Lung (tissue), 12 donors: ENCODE measurements around the gene PDLIM4. TPM values are rescaled to one million over a fixed set of nuclear protein-coding genes. Genes with fewer than 3 reads are reported as not detected.

Source experiments
- ATAC-seq: fragments of 200-7000 bp; cut with Tn5 transposase; one replicate; pipeline ENCODE4 v1.9.1; 2020; ENCODE audit warnings: moderate number of reproducible peaks; ENCODE audit not compliant: insufficient read depth, low FRiP score
- DNase-seq, 3 donors: peaks; one replicate each; pipeline ENCODE4 v3.0.0-alpha.2; 2013 to 2017
- H3K27ac ChIP-seq, 2 donors: one replicate each; pipeline ENCODE4 v1.5.1; 2013; ENCODE audit warnings: mild to moderate bottlenecking in 2 of 2, moderate library complexity in 2 of 2, control low read depth in 1 of 2, inconsistent platforms in 1 of 2, low read depth in 1 of 2, low read length in 1 of 2
- H3K27me3 ChIP-seq, 3 donors: one replicate each; pipeline ENCODE4 v1.5.1; 2013; ENCODE audit warnings: low read length in 2 of 3; ENCODE audit not compliant: control insufficient read depth in 3 of 3, insufficient read depth in 3 of 3
- H3K36me3 ChIP-seq, 4 donors: one replicate each; pipeline ENCODE4 v1.5.1; 2013; ENCODE audit warnings: low read length in 4 of 4, mild to moderate bottlenecking in 1 of 4, moderate library complexity in 1 of 4; ENCODE audit not compliant: control insufficient read depth in 4 of 4, insufficient read depth in 4 of 4
- H3K4me1 ChIP-seq, 5 donors: one replicate each; pipeline ENCODE4 v1.5.1; 2013; ENCODE audit warnings: low read length in 5 of 5, mild to moderate bottlenecking in 2 of 5, moderate library complexity in 1 of 5; ENCODE audit not compliant: control insufficient read depth in 5 of 5, insufficient read depth in 5 of 5
- H3K4me3 ChIP-seq: one replicate; pipeline ENCODE4 v1.5.1; 2013; ENCODE audit warnings: mild to moderate bottlenecking, control low read depth, moderate library complexity
- H3K9ac ChIP-seq, 2 donors: one replicate each; pipeline ENCODE4 v1.5.1; 2013; ENCODE audit warnings: low read length in 2 of 2, control low read depth in 1 of 2; ENCODE audit not compliant: insufficient read depth in 1 of 2
- H3K9me3 ChIP-seq, 4 donors: one replicate each; pipeline ENCODE4 v1.5.1; 2013; ENCODE audit warnings: low read length in 3 of 4, mild to moderate bottlenecking in 1 of 4, moderate library complexity in 1 of 4; ENCODE audit not compliant: control insufficient read depth in 4 of 4, insufficient read depth in 3 of 4
- WGBS, 2 donors: extraction: QIAGEN DNeasy Blood & Tissue Kit; methylation state at CpG; one replicate each; pipeline ENCODE4 v1.1.7; 2013; 5-methylcytosine and 5-hydroxymethylcytosine counted together
- polyA plus RNA-seq, 2 donors: library from polyadenylated mRNA; stranded (reverse); fragments of 200-250 nt; gene quantifications; one replicate each; pipeline ENCODE4 v1.2.1, GENCODE V29; 2013
- total RNA-seq, 2 donors: library from RNA; depleted of rRNA in 1 of 2; stranded (reverse); fragments of >200 nt in 1 of 2; gene quantifications; one replicate each; pipeline ENCODE4 v1.2.1, GENCODE V29; 2014 to 2021
- TF ChIP-seq, protein P1 (sequence below): IDR thresholded peaks from 2 replicates; pipeline ENCODE4 v1.5.1; 2012; ENCODE audit warnings: mild to moderate bottlenecking; ENCODE audit errors: control extremely low read depth, extremely low read depth
- donor health status: control.
- donor health status: control.
- donor health status: Bipolar disorder and iron deficiency.
- donor health status: healthy.
- donor health status: DM: yes; HTN: yes; CAD: no.

PDLIM4 gene
- total and polyA plus RNA-seq, 4 donors: 7.3 to 13.8 (median 9.6) TPM

DNA sequence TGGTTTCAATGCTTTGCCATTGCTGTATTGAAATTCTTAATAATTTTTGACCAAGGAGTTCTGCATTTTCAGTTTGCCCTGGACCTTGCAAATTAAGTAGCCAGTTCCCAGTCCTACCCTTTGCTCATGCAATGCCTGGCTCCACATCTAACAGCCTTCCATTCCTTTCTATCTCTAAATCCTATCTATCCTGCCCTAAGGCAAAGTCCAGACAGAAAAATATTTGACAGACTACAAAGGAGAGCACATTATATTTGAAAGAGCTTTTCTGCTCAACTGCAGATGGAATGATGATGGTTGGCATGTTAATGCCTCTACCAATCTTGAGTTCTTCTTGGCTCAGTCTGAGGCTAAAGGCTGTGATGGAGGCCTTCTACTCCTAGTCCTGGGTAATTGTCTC lies 52.2 kb downstream of the PDLIM4 start:
- H3K27ac ChIP-seq: no peak overlapping the region
- no peak for DNase-seq
- TF ChIP-seq, protein P1, sequence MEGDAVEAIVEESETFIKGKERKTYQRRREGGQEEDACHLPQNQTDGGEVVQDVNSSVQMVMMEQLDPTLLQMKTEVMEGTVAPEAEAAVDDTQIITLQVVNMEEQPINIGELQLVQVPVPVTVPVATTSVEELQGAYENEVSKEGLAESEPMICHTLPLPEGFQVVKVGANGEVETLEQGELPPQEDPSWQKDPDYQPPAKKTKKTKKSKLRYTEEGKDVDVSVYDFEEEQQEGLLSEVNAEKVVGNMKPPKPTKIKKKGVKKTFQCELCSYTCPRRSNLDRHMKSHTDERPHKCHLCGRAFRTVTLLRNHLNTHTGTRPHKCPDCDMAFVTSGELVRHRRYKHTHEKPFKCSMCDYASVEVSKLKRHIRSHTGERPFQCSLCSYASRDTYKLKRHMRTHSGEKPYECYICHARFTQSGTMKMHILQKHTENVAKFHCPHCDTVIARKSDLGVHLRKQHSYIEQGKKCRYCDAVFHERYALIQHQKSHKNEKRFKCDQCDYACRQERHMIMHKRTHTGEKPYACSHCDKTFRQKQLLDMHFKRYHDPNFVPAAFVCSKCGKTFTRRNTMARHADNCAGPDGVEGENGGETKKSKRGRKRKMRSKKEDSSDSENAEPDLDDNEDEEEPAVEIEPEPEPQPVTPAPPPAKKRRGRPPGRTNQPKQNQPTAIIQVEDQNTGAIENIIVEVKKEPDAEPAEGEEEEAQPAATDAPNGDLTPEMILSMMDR: no peak
- peaks cover 0 to 7% (median 0%) of the 10 kb centered on the region in 4 donors for H3K36me3 ChIP-seq
- H3K27me3 ChIP-seq: no peaks in the 10 kb centered on the region
- peaks cover 0 to 4% (median 0%) of the 10 kb centered on the region in 5 donors for H3K4me1 ChIP-seq
- H3K4me3 ChIP-seq: no peak overlapping the region
- H3K9me3 ChIP-seq: peaks cover 0 to 7% (median 0%) of the 10 kb centered on the region in 4 donors
- ATAC-seq: no peak
- no peak overlapping the region for H3K9ac ChIP-seq

GRCh38 chr5:132310141-132310834 lies 52.8 kb downstream of the PDLIM4 start:
- Histone ChIP-seq H3K4me3 (no peak overlapping the region), H3K9ac (no peak overlapping the region), H3K9me3 (peaks cover 0 to 3% (median 0%) of the 10 kb centered on the region in 4 donors), H3K36me3 (peaks cover 0 to 7% (median 0%) of the 10 kb centered on the region in 4 donors), H3K4me1 (peaks cover 0 to 4% (median 0%) of the 10 kb centered on the region in 5 donors), H3K27me3 (no peaks in the 10 kb centered on the region), H3K27ac (no peak overlapping the region)
- DNase-seq: peak in 1 of 3 donors; percentile 17
- TF ChIP-seq, protein P1: no peak
- ATAC-seq: no peak
- 65 to 71% methylated on average over 11 of the region's 11 CpGs for WGBS, 2 donors

- no peak for DNase-seq
- TF ChIP-seq, protein P1: no peak
- 81 to 90% methylated on average over 4 of the region's 4 CpGs for WGBS, 2 donors
- Histone ChIP-seq H3K4me3 (no peak overlapping the region), H3K36me3 (peaks cover 0 to 7% (median 0%) of the 10 kb centered on the region in 4 donors), H3K9me3 (no peaks in the 10 kb centered on the region), H3K9ac (no peak overlapping the region), H3K27ac (no peak overlapping the region), H3K4me1 (peaks cover 0 to 4% (median 0%) of the 10 kb centered on the region in 5 donors), H3K27me3 (no peaks in the 10 kb centered on the region)
- no peak for ATAC-seq
Measured at GRCh38 chr5:132313366-132313765, 55.9 kb downstream of the PDLIM4 start.

GRCh38 chr5:132313961-132314432 lies 56.5 kb downstream of the PDLIM4 start:
- no peak for DNase-seq
- WGBS, 2 donors: 98 to 100% methylated on average over 2 of the region's 2 CpGs

More at GRCh38 chr5:132313961-132314432, 56.5 kb downstream of the PDLIM4 start:
- Histone ChIP-seq H3K4me1 (peaks cover 0 to 4% (median 0%) of the 10 kb centered on the region in 5 donors), H3K27ac (no peak overlapping the region), H3K4me3 (no peak overlapping the region), H3K9ac (no peak overlapping the region), H3K27me3 (no peaks in the 10 kb centered on the region), H3K9me3 (no peaks in the 10 kb centered on the region), H3K36me3 (peaks cover 0 to 7% (median 0%) of the 10 kb centered on the region in 4 donors)
- TF ChIP-seq, protein P1: no peak
- no peak for ATAC-seq
